ENCODE measurements around the gene SLIT1.

The SLIT1 gene

DNA sequence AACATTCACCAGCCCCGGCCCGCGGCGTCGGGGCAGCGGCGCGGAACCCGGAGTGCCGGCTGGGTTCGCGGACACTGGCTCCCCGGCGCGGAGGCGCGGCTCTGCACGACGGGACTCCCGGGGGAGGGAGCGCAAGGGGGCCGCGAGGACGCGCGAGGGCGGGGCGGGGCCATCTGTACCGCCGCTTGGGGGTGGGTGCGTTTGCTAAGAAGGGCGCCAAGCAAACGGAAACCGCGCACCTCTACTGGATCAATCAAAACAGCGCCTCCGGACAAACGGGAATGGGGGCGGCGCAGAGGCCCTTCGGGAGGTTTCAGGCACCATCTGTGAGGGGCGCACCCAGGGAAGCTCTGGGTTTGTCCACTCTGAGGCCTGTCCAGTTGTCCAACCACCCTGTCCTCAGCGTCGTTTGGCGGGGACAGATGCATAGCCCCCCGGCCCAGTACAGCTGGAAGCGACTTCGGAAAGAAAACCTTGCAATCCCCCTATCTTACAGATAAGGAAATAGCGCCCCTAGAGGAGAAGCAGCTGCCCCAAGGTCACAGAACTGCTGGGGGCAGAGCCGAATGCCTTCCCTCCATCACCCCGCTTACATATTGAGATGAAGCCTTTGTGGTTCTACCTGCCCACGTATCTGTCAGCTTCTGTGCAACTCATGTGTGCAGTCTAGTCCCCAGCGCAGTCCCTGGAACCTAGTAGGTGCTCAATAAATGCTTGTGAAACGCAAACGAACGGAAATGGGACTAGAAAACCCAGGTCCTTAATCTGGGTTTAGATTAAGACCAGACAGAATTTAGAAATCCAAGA, 10.7 kb upstream of the SLIT1 start:
- Histone ChIP-seq H3K9me3 (ENCODE audit: control insufficient read depth, low read length) (no peaks in the 10 kb centered on the region), H3K4me3 (ENCODE audit: low read length) (peak overlapping the region; percentile 6), H3K27me3 (ENCODE audit: control insufficient read depth, insufficient read depth, low read length) (peaks cover 25% of the 10 kb centered on the region), H3K4me1 (ENCODE audit: control insufficient read depth, insufficient read depth, low read length) (no peaks in the 10 kb centered on the region), H3K36me3 (ENCODE audit: control insufficient read depth, insufficient read depth, low read length) (no peaks in the 10 kb centered on the region), H3K9ac (ENCODE audit: low read length) (no peak overlapping the region)

GRCh38 chr10:97195706-97196222, 10.0 kb upstream of the SLIT1 start:
- Histone ChIP-seq H3K27me3 (ENCODE audit: control insufficient read depth, insufficient read depth, low read length) (peaks cover 25% of the 10 kb centered on the region), H3K4me1 (ENCODE audit: control insufficient read depth, insufficient read depth, low read length) (no peaks in the 10 kb centered on the region), H3K4me3 (ENCODE audit: low read length) (peak overlapping the region; percentile 6)

GRCh38 chr10:97192952-97193435, 7.2 kb upstream of the SLIT1 start:
- Histone ChIP-seq H3K27me3 (ENCODE audit: control insufficient read depth, insufficient read depth, low read length) (peaks cover 36% of the 10 kb centered on the region), H3K9ac (ENCODE audit: low read length) (no peak overlapping the region), H3K4me3 (ENCODE audit: low read length) (no peak overlapping the region), H3K4me1 (ENCODE audit: control insufficient read depth, insufficient read depth, low read length) (no peaks in the 10 kb centered on the region), H3K36me3 (ENCODE audit: control insufficient read depth, insufficient read depth, low read length) (no peaks in the 10 kb centered on the region), H3K9me3 (ENCODE audit: control insufficient read depth, low read length) (no peaks in the 10 kb centered on the region)

More at GRCh38 chr10:97195706-97196222, 10.0 kb upstream of the SLIT1 start:
- Histone ChIP-seq H3K9ac (ENCODE audit: low read length) (no peak overlapping the region), H3K9me3 (ENCODE audit: control insufficient read depth, low read length) (no peaks in the 10 kb centered on the region), H3K36me3 (ENCODE audit: control insufficient read depth, insufficient read depth, low read length) (no peaks in the 10 kb centered on the region)

GRCh38 chr10:97190450-97190849, 4.7 kb upstream of the SLIT1 start:
- no peaks in the 10 kb centered on the region for H3K9me3 ChIP-seq (ENCODE audit: control insufficient read depth, low read length)
- H3K4me3 ChIP-seq (ENCODE audit: low read length): no peak overlapping the region
- H3K36me3 ChIP-seq (ENCODE audit: control insufficient read depth, insufficient read depth, low read length): no peaks in the 10 kb centered on the region
- H3K27me3 ChIP-seq (ENCODE audit: control insufficient read depth, insufficient read depth, low read length): peaks cover 42% of the 10 kb centered on the region
- no peak overlapping the region for H3K9ac ChIP-seq (ENCODE audit: low read length)
- peaks cover 3% of the 10 kb centered on the region for H3K4me1 ChIP-seq (ENCODE audit: control insufficient read depth, insufficient read depth, low read length)

GRCh38 chr10:97188261-97188711, 2.5 kb upstream of the SLIT1 start:
- H3K9me3 ChIP-seq (ENCODE audit: control insufficient read depth, low read length): no peaks in the 10 kb centered on the region
- no peak overlapping the region for H3K9ac ChIP-seq (ENCODE audit: low read length)
- no peak overlapping the region for H3K4me3 ChIP-seq (ENCODE audit: low read length)
- no peaks in the 10 kb centered on the region for H3K36me3 ChIP-seq (ENCODE audit: control insufficient read depth, insufficient read depth, low read length)
- peaks cover 57% of the 10 kb centered on the region for H3K27me3 ChIP-seq (ENCODE audit: control insufficient read depth, insufficient read depth, low read length)
- H3K4me1 ChIP-seq (ENCODE audit: control insufficient read depth, insufficient read depth, low read length): peaks cover 4% of the 10 kb centered on the region

DNA sequence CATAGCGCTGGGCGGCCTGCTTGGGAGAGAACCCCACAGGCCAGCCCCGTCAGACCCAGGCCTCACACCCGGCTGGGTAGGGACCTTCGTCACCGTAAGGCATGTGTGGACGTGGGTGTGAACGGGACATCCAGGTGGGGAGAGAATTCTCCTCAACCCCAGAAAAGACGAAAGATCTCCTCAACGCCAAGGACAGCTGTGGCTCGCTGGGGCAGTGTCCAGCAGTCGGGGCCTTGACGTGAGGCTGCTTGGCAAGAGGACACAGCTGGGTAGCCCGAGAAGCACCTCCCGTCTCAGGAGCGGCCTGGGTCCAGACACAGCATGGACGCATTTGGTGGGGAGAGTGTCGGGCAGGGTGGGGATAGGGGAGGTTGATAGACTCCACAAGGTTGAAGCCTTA, 1.2 kb upstream of the SLIT1 start:
- H3K36me3 ChIP-seq (ENCODE audit: control insufficient read depth, insufficient read depth, low read length): no peaks in the 10 kb centered on the region
- no peak overlapping the region for H3K9ac ChIP-seq (ENCODE audit: low read length)
- no peaks in the 10 kb centered on the region for H3K9me3 ChIP-seq (ENCODE audit: control insufficient read depth, low read length)
- H3K27me3 ChIP-seq (ENCODE audit: control insufficient read depth, insufficient read depth, low read length): peaks cover 63% of the 10 kb centered on the region
- no peak overlapping the region for H3K4me3 ChIP-seq (ENCODE audit: low read length)
- peaks cover 4% of the 10 kb centered on the region for H3K4me1 ChIP-seq (ENCODE audit: control insufficient read depth, insufficient read depth, low read length)

GRCh38 chr10:97184971-97185325, 811 bp downstream of the SLIT1 start:
- Histone ChIP-seq H3K27me3 (ENCODE audit: control insufficient read depth, insufficient read depth, low read length) (peaks cover 59% of the 10 kb centered on the region), H3K9me3 (ENCODE audit: control insufficient read depth, low read length) (no peaks in the 10 kb centered on the region), H3K4me1 (ENCODE audit: control insufficient read depth, insufficient read depth, low read length) (peaks cover 4% of the 10 kb centered on the region), H3K9ac (ENCODE audit: low read length) (no peak overlapping the region), H3K36me3 (ENCODE audit: control insufficient read depth, insufficient read depth, low read length) (no peaks in the 10 kb centered on the region), H3K4me3 (ENCODE audit: low read length) (no peak overlapping the region)

- no peak overlapping the region for H3K4me3 ChIP-seq (ENCODE audit: low read length)
- no peaks in the 10 kb centered on the region for H3K36me3 ChIP-seq (ENCODE audit: control insufficient read depth, insufficient read depth, low read length)
- H3K9me3 ChIP-seq (ENCODE audit: control insufficient read depth, low read length): no peaks in the 10 kb centered on the region
- no peak overlapping the region for H3K9ac ChIP-seq (ENCODE audit: low read length)
- H3K27me3 ChIP-seq (ENCODE audit: control insufficient read depth, insufficient read depth, low read length): peaks cover 58% of the 10 kb centered on the region
- H3K4me1 ChIP-seq (ENCODE audit: control insufficient read depth, insufficient read depth, low read length): peaks cover 4% of the 10 kb centered on the region
Observed at GRCh38 chr10:97183314-97183713, 2.4 kb downstream of the SLIT1 start.

DNA sequence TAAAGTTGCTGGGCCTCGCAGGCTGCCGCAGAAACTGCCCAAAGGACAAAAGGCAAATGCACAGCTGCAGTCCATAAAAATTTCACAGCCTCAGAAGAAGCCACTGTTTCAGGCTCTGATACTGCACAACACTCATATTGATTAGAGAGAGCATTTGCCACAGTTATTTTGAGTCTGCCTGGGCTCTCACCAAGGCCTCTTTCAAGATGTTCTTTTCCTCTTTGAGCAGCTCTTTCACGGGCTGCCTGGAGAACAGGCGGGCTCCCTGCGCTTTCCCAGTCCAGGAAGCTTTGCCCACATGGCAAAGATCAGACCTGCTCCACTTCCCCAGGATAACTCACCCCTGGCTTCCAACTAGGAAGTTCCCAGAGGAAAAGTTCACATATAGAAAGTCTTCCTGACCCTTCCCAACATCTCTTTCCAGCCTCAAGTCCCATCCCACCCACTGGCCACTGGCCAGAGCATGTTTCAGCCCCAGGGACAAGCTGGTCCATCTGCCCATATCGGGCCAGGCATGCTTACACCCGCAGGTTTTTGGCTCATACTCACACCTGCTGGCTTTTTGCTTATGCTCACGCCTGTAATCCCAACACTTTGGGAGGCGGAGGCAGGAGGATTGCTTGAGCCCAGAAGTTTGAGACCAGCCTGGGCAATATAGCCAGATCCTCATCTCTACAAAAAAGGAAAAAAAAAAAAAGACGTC, 3.3 kb downstream of the SLIT1 start:
- H3K4me1 ChIP-seq (ENCODE audit: control insufficient read depth, insufficient read depth, low read length): peaks cover 4% of the 10 kb centered on the region
- H3K9me3 ChIP-seq (ENCODE audit: control insufficient read depth, low read length): no peaks in the 10 kb centered on the region
- H3K9ac ChIP-seq (ENCODE audit: low read length): no peak overlapping the region
- H3K4me3 ChIP-seq (ENCODE audit: low read length): no peak overlapping the region
- H3K27me3 ChIP-seq (ENCODE audit: control insufficient read depth, insufficient read depth, low read length): peaks cover 49% of the 10 kb centered on the region
- H3K36me3 ChIP-seq (ENCODE audit: control insufficient read depth, insufficient read depth, low read length): no peaks in the 10 kb centered on the region

DNA sequence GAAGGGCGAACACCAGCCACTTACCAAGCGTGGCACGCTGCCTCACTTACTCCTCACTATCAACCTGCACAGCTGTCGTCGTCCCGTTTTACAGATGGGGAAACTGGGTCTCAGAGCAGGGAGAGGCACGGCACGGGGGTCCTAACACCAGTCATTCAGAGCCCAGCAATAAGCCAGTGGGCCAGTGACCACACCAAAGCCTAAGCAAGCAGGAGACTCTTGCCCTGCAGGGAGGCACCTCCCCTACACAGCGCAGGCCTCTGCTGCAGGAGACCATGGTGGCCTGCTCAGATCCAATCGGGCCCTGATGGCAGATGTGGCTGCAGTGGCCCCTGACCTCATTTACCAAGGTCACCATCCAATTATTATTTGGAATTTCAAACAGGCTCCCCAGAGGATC, 4.8 kb downstream of the SLIT1 start:
- H3K9me3 ChIP-seq (ENCODE audit: control insufficient read depth, low read length): no peaks in the 10 kb centered on the region
- peaks cover 35% of the 10 kb centered on the region for H3K27me3 ChIP-seq (ENCODE audit: control insufficient read depth, insufficient read depth, low read length)
- H3K9ac ChIP-seq (ENCODE audit: low read length): no peak overlapping the region
- peaks cover 4% of the 10 kb centered on the region for H3K4me1 ChIP-seq (ENCODE audit: control insufficient read depth, insufficient read depth, low read length)
- no peak overlapping the region for H3K4me3 ChIP-seq (ENCODE audit: low read length)
- no peaks in the 10 kb centered on the region for H3K36me3 ChIP-seq (ENCODE audit: control insufficient read depth, insufficient read depth, low read length)

GRCh38 chr10:97180363-97180755, 5.4 kb downstream of the SLIT1 start:
- peaks cover 31% of the 10 kb centered on the region for H3K27me3 ChIP-seq (ENCODE audit: control insufficient read depth, insufficient read depth, low read length)
- H3K9ac ChIP-seq (ENCODE audit: low read length): no peak overlapping the region
- H3K4me1 ChIP-seq (ENCODE audit: control insufficient read depth, insufficient read depth, low read length): no peaks in the 10 kb centered on the region
- no peaks in the 10 kb centered on the region for H3K9me3 ChIP-seq (ENCODE audit: control insufficient read depth, low read length)
- H3K4me3 ChIP-seq (ENCODE audit: low read length): no peak overlapping the region
- H3K36me3 ChIP-seq (ENCODE audit: control insufficient read depth, insufficient read depth, low read length): no peaks in the 10 kb centered on the region

DNA sequence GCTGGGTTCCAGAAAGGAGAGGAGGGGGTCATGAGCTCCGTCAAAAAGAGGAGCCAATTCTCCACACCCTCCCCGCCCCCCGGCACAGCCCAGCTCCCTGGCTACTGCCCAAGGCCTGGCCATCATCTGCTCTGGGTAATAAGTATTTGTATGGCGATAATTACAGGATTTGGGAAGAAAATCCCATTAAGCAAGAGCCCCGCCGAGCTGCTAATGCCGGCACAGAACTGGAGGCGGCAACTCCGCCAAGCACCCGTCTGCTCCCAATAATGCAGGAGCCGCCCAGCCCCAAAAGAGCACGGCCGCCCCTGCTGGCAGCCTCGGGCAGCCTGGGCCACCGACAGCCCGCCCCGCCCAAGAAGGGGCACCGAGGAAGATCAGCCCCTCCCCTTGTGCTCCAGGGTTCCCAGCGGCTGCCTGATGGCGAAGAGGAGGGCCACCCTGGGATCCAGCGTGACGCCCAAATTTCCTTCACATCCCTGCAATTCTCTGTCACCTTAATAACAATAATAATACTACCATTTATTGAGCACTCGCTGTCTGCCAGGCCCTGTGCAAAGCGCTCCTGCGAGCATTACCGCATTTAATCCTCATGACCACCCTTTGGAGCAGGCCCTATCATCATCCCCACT, 5.9 kb downstream of the SLIT1 start:
- Histone ChIP-seq H3K4me3 (ENCODE audit: low read length) (no peak overlapping the region), H3K9me3 (ENCODE audit: control insufficient read depth, low read length) (no peaks in the 10 kb centered on the region), H3K9ac (ENCODE audit: low read length) (no peak overlapping the region), H3K27me3 (ENCODE audit: control insufficient read depth, insufficient read depth, low read length) (peaks cover 25% of the 10 kb centered on the region), H3K4me1 (ENCODE audit: control insufficient read depth, insufficient read depth, low read length) (no peaks in the 10 kb centered on the region), H3K36me3 (ENCODE audit: control insufficient read depth, insufficient read depth, low read length) (no peaks in the 10 kb centered on the region)
